ENCODE data around the gene LIX1L.

DNA sequence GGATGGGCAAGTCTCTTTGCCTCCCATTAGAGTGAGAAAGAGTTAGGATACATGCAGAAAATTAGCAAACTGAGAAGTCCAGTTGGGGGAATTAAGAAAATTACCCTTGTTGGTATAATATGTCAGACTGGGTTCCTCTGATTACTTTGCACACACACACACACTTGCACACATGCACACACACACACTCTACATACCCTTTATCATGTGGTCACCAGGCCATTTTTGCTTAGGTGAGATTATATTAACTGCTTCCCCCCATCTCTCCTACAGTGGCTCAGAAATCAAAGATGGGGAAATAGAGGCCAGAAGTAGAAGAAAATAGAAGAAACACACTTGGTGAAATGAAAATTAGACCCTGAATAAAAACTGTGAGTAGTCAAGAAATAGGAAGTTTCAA lies 917 bp upstream of the LIX1L start:
- TF ChIP-seq, protein P1, sequence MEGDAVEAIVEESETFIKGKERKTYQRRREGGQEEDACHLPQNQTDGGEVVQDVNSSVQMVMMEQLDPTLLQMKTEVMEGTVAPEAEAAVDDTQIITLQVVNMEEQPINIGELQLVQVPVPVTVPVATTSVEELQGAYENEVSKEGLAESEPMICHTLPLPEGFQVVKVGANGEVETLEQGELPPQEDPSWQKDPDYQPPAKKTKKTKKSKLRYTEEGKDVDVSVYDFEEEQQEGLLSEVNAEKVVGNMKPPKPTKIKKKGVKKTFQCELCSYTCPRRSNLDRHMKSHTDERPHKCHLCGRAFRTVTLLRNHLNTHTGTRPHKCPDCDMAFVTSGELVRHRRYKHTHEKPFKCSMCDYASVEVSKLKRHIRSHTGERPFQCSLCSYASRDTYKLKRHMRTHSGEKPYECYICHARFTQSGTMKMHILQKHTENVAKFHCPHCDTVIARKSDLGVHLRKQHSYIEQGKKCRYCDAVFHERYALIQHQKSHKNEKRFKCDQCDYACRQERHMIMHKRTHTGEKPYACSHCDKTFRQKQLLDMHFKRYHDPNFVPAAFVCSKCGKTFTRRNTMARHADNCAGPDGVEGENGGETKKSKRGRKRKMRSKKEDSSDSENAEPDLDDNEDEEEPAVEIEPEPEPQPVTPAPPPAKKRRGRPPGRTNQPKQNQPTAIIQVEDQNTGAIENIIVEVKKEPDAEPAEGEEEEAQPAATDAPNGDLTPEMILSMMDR (IDR thresholded peaks at IDR 0.05): no peak
- TF ChIP-seq EP300 (IDR thresholded peaks at IDR 0.05) (no peak), POLR2A (IDR thresholded peaks at IDR 0.05) (no peak)
